Cardiac muscle cell (in vitro differentiated cells and primary cell): Measurements from ENCODE around the gene RUVBL2. TPM values are rescaled to one million over a fixed set of nuclear protein-coding genes. Genes with fewer than 3 reads are reported as not detected.

ENCODE experiments used
- DNase-seq, 2 donors: peaks; one replicate each; pipeline versions ENCODE4 v3.0.0 to v3.0.0-alpha.2; 2010 to 2017; ENCODE audit warnings: low read depth in 1 of 2, low spot score in 1 of 2
- H3K27ac ChIP-seq: fragments of 200-600 bp; sonication (generic); 2 replicates; pipeline ENCODE4 v1.5.1; 2016
- H3K27me3 ChIP-seq: fragments of 200-600 bp; sonication (generic); 2 replicates; pipeline ENCODE4 v1.6.0; 2016; ENCODE audit warnings: control low read depth
- H3K36me3 ChIP-seq: fragments of 200-600 bp; sonication (generic); 2 replicates; pipeline ENCODE4 v1.5.1; 2016; ENCODE audit warnings: control low read depth
- H3K4me1 ChIP-seq: fragments of 200-600 bp; sonication (generic); 2 replicates; pipeline ENCODE4 v1.8.1; 2017; ENCODE audit warnings: low read depth, mild to moderate bottlenecking, mixed run types
- H3K4me3 ChIP-seq: fragments of 200-600 bp; sonication (generic); 2 replicates; pipeline ENCODE4 v1.5.1; 2016; ENCODE audit warnings: mild to moderate bottlenecking
- H3K9me3 ChIP-seq: fragments of 200-600 bp; sonication (generic); 2 replicates; pipeline ENCODE4 v1.5.1; 2017; ENCODE audit warnings: low read depth, mild to moderate bottlenecking, control low read depth
- polyA plus RNA-seq: library from polyadenylated mRNA; unstranded; fragments of >200 nt; fragmentation: Nextera tagmentation; extraction: Ambion mirVana; gene quantifications from 2 replicates; pipeline ENCODE4 v1.2.1, GENCODE V29; 2016
- total RNA-seq: library from RNA; depleted of rRNA; stranded (reverse); fragments of >200 nt; gene quantifications from 2 replicates; pipeline ENCODE4 v1.2.3, GENCODE V29; 2016
- TF ChIP-seq, protein P1 (sequence below): IDR thresholded peaks from 2 replicates; pipeline ENCODE4 v1.5.1; 2012; ENCODE audit warnings: low read depth, mild to moderate bottlenecking, low read length

RUVBL2 gene
- total and polyA plus RNA-seq, 2 experiments from 2014 or later, result 128 to 294 TPM

DNA sequence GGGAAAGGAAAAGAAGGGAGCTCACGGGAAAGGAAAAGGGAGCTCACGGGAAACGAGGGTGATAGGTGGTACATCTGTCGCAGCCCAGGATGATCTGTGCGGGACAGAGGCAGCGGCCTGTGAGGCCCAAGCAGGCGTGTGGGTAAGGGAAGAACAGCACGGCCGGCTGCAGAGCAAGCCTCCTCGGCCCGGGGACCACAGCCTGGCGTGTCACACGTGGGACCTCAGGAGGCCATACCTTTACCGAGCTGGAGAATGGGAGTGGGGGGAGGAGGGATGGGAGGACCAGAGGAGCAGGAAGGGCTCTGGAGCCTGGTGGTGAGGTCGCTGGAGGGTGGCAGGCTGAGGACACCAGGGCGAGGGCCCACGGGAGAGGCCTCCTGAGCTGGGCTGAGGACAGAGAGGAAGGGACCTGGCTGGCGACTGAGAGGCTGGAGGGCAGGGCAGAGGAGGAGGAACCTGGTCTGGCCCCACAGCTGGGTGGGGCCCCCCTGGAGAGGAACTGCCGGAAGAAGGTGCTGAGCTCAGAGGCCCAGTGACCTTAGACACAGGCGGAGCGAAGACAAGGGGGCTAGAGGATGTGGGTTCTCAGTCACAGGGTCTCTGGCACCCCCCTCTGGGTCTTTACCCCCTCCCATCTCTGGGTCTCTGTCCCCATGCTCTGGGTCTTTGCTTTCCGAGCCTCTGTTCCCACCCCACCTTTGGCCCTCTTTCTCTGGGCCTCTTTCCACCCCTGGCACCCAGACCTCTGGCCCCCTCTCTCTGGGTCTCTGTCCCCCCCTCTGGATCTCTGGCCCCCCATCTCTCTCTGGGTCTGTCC lies 31.4 kb upstream of the RUVBL2 start:
- DNase-seq, result peak in 1 of 2 donors; percentile 40
- TF ChIP-seq, protein P1, sequence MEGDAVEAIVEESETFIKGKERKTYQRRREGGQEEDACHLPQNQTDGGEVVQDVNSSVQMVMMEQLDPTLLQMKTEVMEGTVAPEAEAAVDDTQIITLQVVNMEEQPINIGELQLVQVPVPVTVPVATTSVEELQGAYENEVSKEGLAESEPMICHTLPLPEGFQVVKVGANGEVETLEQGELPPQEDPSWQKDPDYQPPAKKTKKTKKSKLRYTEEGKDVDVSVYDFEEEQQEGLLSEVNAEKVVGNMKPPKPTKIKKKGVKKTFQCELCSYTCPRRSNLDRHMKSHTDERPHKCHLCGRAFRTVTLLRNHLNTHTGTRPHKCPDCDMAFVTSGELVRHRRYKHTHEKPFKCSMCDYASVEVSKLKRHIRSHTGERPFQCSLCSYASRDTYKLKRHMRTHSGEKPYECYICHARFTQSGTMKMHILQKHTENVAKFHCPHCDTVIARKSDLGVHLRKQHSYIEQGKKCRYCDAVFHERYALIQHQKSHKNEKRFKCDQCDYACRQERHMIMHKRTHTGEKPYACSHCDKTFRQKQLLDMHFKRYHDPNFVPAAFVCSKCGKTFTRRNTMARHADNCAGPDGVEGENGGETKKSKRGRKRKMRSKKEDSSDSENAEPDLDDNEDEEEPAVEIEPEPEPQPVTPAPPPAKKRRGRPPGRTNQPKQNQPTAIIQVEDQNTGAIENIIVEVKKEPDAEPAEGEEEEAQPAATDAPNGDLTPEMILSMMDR, result no peak

DNA sequence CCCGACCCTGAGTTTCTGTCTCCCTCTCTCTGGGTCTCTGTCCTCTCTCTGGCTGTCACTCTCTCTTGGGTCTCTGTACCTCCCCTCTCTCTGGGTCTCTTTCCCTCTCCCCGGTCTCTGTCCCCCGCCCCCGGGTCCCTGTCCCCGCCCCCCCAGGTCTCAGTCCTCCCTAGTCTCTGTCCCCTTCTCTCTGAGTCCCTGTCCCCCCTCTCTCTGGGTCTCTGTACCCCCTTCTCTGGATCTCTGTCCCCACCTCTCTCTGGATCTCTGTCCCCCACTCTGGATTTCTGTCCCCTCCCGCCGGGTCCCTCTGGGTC lies 30.9 kb upstream of the RUVBL2 start:
- Histone ChIP-seq H3K4me3 (no peak overlapping the region), H3K9me3 (no peaks in the 10 kb centered on the region), H3K36me3 (peaks cover 7% of the 10 kb centered on the region), H3K27me3 (no peaks in the 10 kb centered on the region), H3K4me1 (peaks cover 17% of the 10 kb centered on the region), H3K27ac (peak overlapping the region; percentile 82)
- TF ChIP-seq, protein P1, result no peak
- DNase-seq, result no peak

More for the DNA sequence above, 31.4 kb upstream of the RUVBL2 start:
- Histone ChIP-seq H3K9me3 (no peaks in the 10 kb centered on the region), H3K36me3 (peaks cover 7% of the 10 kb centered on the region), H3K4me3 (no peak overlapping the region), H3K27ac (peak overlapping the region; percentile 82), H3K4me1 (peaks cover 17% of the 10 kb centered on the region), H3K27me3 (no peaks in the 10 kb centered on the region)

DNA sequence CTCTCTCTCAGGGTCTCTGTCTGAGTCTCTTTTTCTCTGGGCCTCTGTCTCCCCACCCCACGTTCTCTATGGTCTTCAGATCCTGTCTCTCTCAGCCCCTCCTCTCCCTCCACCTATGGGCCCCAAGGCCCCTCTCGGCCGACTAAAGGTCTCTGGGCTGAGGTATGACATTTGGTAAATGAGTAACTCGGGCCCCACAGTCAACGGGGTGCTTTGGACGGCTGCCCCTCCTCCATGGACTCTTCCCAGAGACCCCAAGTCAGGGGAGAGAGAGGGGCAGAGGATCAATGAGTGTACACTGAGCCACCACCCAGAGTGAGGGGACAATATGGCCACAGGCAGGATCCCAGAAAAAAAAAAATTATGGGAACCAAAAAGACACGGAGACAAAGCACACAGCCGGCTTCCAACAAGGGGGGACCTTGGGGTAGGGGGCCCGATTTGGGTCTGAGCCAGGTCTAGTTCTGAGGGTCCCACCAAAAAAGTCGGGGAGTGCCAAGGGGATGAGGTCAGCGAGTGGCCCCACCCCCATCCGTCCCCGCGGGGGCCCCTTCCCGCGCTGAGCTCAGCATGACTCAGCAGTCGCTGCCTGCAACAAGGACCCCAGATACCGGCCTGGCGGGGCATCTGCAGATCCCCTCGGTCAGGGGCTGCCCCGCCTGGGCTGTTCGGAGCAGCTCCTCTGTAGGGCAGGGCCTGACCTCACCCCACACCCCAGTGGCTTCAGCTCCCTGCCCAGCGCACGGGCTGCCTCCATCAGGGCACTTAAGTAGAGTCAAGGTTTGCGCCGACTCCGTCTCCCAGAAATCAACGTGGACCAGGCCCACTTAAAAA lies 30.1 kb upstream of the RUVBL2 start:
- Histone ChIP-seq H3K36me3 (peaks cover 11% of the 10 kb centered on the region), H3K9me3 (no peaks in the 10 kb centered on the region), H3K27ac (peak overlapping the region; percentile 82), H3K27me3 (no peaks in the 10 kb centered on the region), H3K4me1 (peaks cover 17% of the 10 kb centered on the region), H3K4me3 (peak overlapping the region; percentile 4)
- TF ChIP-seq, protein P1, result no peak
- peak; percentile 55 to 76 for DNase-seq

DNA sequence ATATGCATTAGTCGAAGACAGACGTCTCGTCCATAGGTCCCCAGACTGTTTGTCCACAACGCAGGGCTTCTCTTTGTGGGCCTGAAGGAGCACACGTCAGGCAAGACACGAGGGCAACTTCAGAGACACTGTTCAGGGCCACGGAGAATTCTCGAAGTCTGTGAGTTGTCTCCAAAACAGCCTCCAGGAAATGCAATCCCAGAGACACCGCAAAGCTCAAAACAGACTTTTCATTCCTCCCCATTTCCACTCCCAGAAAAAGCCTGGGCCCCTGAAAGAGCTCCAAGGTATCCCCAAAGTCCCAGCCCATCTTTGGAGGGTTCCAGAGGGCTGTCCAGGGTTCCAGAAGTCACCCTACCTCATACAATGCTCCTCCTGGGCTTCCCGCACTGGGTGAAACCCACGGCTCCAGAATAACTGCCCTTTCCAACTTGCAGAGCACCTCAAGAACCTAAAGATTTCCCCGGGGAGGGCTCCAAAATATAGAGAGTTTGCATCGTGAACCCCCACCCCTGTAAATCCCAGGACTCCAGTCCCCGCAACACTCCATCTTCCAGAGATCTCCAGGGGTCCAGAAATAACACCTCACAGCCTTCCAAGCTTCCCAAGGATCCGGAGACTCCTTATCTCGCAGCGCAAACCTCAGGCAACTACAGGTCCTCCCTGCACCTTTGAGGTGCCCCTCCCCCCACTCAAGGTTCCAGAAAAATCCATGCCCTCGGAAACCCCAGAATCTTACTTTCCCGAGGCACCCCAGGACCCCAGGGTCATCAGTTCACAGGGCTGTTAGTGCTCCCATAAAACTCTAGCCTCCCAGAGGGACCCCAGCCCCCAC lies 29.3 kb upstream of the RUVBL2 start:
- peaks cover 17% of the 10 kb centered on the region for H3K4me1 ChIP-seq
- peak overlapping the region; percentile 62 for H3K4me3 ChIP-seq
- DNase-seq, result peak; percentile 21 to 70
- peaks cover 20% of the 10 kb centered on the region for H3K36me3 ChIP-seq
- peak overlapping the region; percentile 82 for H3K27ac ChIP-seq
- H3K27me3 ChIP-seq, result no peaks in the 10 kb centered on the region
- no peaks in the 10 kb centered on the region for H3K9me3 ChIP-seq
- TF ChIP-seq, protein P1, result no peak
